Heart left ventricle (tissue), 13 donors: ENCODE data around the gene SLC12A8.

Source experiments
- POLR2A ChIP-seq, 2 donors: fragments of 450-650 bp; IDR thresholded peaks; one replicate each; pipeline ENCODE4 v1.6.1; 2017; ENCODE audit warnings: antibody characterized with exemption in 2 of 2, mild to moderate bottlenecking in 2 of 2, moderate library complexity in 2 of 2
- TF ChIP-seq, protein P1 (sequence below), 12 donors: fragments of 200-600 bp; sonication (generic) in 4 of 12; IDR thresholded peaks; one replicate each; pipeline versions ENCODE4 v1.5.0 to v1.8.0; 2018 to 2022; ENCODE audit warnings: antibody characterized with exemption in 12 of 12, mild to moderate bottlenecking in 5 of 12
- donor health status: ischemic (EF 13 %, LVEDD 7.1; RV severe dilation, severe dysfunction).
- donor health status: DM: no; HTN: yes; CAD: no.
- donor health status: DM: no; HTN: no; CAD: no.
- donor health status: ischemic (EF 25% LVEDD 6.9; RV normal size, moderate dysfunction).
- donor health status: ischemic (EF 25% LVEDD 5.7; RV mildly dilated, moderate dysfunction).
- donor health status: ischemic (EF 35%, LVEDD 5.7; RV mildly dilated, moderate dysfunction).
- donor health status: nonischemic (EF 11% LVEDD 7.7; RV severe dilation, severe dysfunction).
- donor health status: DM: yes; HTN: yes; CAD: no.
- donor health status: PGD.
- donor health status: ischemic (EF 29% LVEDD 5.4; RV normal size, mild dysfunction).
- donor health status: nonischemic (EF 23%, LVEDD 6.1; RV moderate dilation, normal function).

DNA sequence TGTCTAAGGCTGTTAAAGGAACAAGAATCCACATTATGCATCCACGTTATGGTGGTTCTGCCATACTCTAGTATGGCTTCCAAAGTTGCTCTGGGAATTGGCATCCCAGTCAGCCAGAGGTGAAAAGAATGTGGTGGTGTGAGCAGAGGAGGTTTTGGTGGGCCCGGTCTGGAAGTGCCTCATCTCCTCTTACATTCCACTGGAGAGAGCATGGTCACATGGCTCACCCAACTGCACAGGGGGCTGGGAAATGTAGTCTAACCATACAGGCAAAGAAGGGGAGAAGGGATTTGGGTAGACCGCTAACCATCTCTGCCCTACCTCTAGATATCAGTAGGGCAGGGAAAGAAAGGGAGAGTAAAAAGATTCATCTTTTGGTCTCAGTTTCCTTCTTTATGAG, 153.6 kb downstream of the SLC12A8 start:
- TF ChIP-seq, protein P1, sequence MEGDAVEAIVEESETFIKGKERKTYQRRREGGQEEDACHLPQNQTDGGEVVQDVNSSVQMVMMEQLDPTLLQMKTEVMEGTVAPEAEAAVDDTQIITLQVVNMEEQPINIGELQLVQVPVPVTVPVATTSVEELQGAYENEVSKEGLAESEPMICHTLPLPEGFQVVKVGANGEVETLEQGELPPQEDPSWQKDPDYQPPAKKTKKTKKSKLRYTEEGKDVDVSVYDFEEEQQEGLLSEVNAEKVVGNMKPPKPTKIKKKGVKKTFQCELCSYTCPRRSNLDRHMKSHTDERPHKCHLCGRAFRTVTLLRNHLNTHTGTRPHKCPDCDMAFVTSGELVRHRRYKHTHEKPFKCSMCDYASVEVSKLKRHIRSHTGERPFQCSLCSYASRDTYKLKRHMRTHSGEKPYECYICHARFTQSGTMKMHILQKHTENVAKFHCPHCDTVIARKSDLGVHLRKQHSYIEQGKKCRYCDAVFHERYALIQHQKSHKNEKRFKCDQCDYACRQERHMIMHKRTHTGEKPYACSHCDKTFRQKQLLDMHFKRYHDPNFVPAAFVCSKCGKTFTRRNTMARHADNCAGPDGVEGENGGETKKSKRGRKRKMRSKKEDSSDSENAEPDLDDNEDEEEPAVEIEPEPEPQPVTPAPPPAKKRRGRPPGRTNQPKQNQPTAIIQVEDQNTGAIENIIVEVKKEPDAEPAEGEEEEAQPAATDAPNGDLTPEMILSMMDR (IDR thresholded peaks at IDR 0.05) = no peak
- no peak for TF ChIP-seq POLR2A (IDR thresholded peaks at IDR 0.05)
